OCI-LY1 (cell line): ENCODE results near the gene RSAD1.

Experiments
- H2AFZ ChIP-seq: fragments of 200-600 bp; sonication (generic), shearing (Covaris generic); 2 replicates; pipeline ENCODE4 v1.6.0; 2014; ENCODE audit warnings: antibody characterized with exemption, mild to moderate bottlenecking, low read length
- H3F3A ChIP-seq: fragments of 200-600 bp; sonication (generic), shearing (Covaris generic); 2 replicates; pipeline ENCODE4 v1.6.0; 2014; ENCODE audit warnings: mild to moderate bottlenecking, antibody characterized with exemption, low read length, moderate library complexity; ENCODE audit not compliant: insufficient read depth
- H3K27ac ChIP-seq: fragments of 200-600 bp; sonication (generic); 2 replicates; pipeline ENCODE4 v1.5.1; 2014; ENCODE audit warnings: low read length, mixed run types, mild to moderate bottlenecking, low read depth; ENCODE audit not compliant: poor library complexity, severe bottlenecking
- H3K27me3 ChIP-seq: fragments of 200-600 bp; sonication (generic); 2 replicates; pipeline ENCODE4 v1.6.0; 2014; ENCODE audit warnings: antibody characterized with exemption, mild to moderate bottlenecking, low read length, moderate library complexity; ENCODE audit not compliant: insufficient read depth
- H3K36me3 ChIP-seq: fragments of 200-600 bp; sonication (generic); 2 replicates; pipeline ENCODE4 v1.6.1; 2014; ENCODE audit warnings: mild to moderate bottlenecking, antibody characterized with exemption, low read length, moderate library complexity, mixed read lengths; ENCODE audit not compliant: insufficient read depth
- H3K4me1 ChIP-seq: fragments of 200-600 bp; sonication (generic); 2 replicates; pipeline ENCODE4 v1.5.1; 2014; ENCODE audit warnings: mild to moderate bottlenecking, low read length, moderate library complexity; ENCODE audit not compliant: insufficient read depth, severe bottlenecking
- H3K4me2 ChIP-seq: fragments of 200-600 bp; sonication (generic), shearing (Covaris generic); 2 replicates; pipeline ENCODE4 v1.6.1; 2014; ENCODE audit warnings: low read length
- H3K4me3 ChIP-seq: fragments of 200-600 bp; sonication (generic); 2 replicates; pipeline ENCODE4 v1.5.1; 2014; ENCODE audit warnings: low read length, low read depth, mild to moderate bottlenecking, mixed read lengths; ENCODE audit not compliant: poor library complexity, severe bottlenecking
- H3K79me2 ChIP-seq: fragments of 200-600 bp; shearing (Covaris generic); 2 replicates; pipeline ENCODE4 v1.6.1; 2016; ENCODE audit warnings: mixed run types, low read length, mixed read lengths; ENCODE audit not compliant: insufficient read depth
- H3K9ac ChIP-seq: fragments of 200-600 bp; sonication (generic), shearing (Covaris generic); 2 replicates; pipeline ENCODE4 v1.6.1; 2014; ENCODE audit warnings: mild to moderate bottlenecking, low read length, mixed read lengths
- H3K9me2 ChIP-seq: fragments of 200-600 bp; sonication (generic), shearing (Covaris generic); 2 replicates; pipeline ENCODE4 v1.6.1; 2014; ENCODE audit warnings: low read depth, mild to moderate bottlenecking, low read length, mixed read lengths
- H3K9me3 ChIP-seq: fragments of 200-600 bp; shearing (Covaris generic); 2 replicates; pipeline ENCODE4 v1.6.1; 2014; ENCODE audit warnings: low read length, mixed read lengths
- H4K20me1 ChIP-seq: fragments of 200-600 bp; sonication (generic), shearing (Covaris generic); 2 replicates; pipeline ENCODE4 v1.6.0; 2016; ENCODE audit warnings: mild to moderate bottlenecking, low read length; ENCODE audit not compliant: insufficient read depth
- CTCF ChIP-seq: fragments of 200-600 bp; sonication (generic), shearing (Covaris generic); IDR thresholded peaks from 2 replicates; pipeline ENCODE4 v1.5.1; 2017; ENCODE audit warnings: mild to moderate bottlenecking, antibody characterized with exemption, low read length, moderate library complexity, mixed read lengths
- EZH2 ChIP-seq: fragments of 200-600 bp; sonication (generic), shearing (Covaris generic); IDR thresholded peaks from 2 replicates; pipeline ENCODE4 v1.8.0; 2017; ENCODE audit warnings: borderline replicate concordance, mixed run types, mild to moderate bottlenecking, antibody characterized with exemption, low read length, moderate library complexity, mixed read lengths

RSAD1 gene

GRCh38 chr17:50484386-50485155 is 5.9 kb downstream of the RSAD1 start:
- Histone ChIP-seq H3F3A (no peaks in the 10 kb centered on the region), H3K4me3 (no peak overlapping the region), H3K9me2 (no peaks in the 10 kb centered on the region), H3K4me2 (no peak overlapping the region), H4K20me1 (no peaks in the 10 kb centered on the region), H3K9me3 (no peaks in the 10 kb centered on the region), H3K4me1 (peaks cover 4% of the 10 kb centered on the region), H3K27me3 (no peaks in the 10 kb centered on the region), H2AFZ (no peak overlapping the region), H3K79me2 (no peaks in the 10 kb centered on the region), H3K9ac (no peak overlapping the region), H3K27ac (no peak overlapping the region), H3K36me3 (no peaks in the 10 kb centered on the region)
- TF ChIP-seq CTCF (no peak), EZH2 (no peak)

GRCh38 chr17:50487213-50488096 is 8.8 kb downstream of the RSAD1 start:
- Histone ChIP-seq H3K9me2 (no peaks in the 10 kb centered on the region), H3K9ac (no peak overlapping the region), H3K36me3 (no peaks in the 10 kb centered on the region), H3K4me2 (no peak overlapping the region), H2AFZ (no peak overlapping the region), H3K4me3 (no peak overlapping the region), H3K9me3 (no peaks in the 10 kb centered on the region), H3F3A (no peaks in the 10 kb centered on the region), H3K4me1 (no peaks in the 10 kb centered on the region), H3K27ac (no peak overlapping the region), H4K20me1 (no peaks in the 10 kb centered on the region), H3K79me2 (no peaks in the 10 kb centered on the region), H3K27me3 (no peaks in the 10 kb centered on the region)
- no peak for TF ChIP-seq CTCF
- TF ChIP-seq EZH2: no peak

GRCh38 chr17:50488880-50489279 is 10.2 kb downstream of the RSAD1 start:
- Histone ChIP-seq H4K20me1 (no peaks in the 10 kb centered on the region), H3K27ac (no peak overlapping the region), H3F3A (no peaks in the 10 kb centered on the region), H3K9me2 (no peaks in the 10 kb centered on the region), H3K4me2 (no peak overlapping the region), H3K9me3 (no peaks in the 10 kb centered on the region), H2AFZ (no peak overlapping the region), H3K9ac (no peak overlapping the region), H3K36me3 (no peaks in the 10 kb centered on the region), H3K27me3 (no peaks in the 10 kb centered on the region), H3K79me2 (no peaks in the 10 kb centered on the region), H3K4me3 (no peak overlapping the region), H3K4me1 (no peaks in the 10 kb centered on the region)
- TF ChIP-seq CTCF: no peak
- no peak for TF ChIP-seq EZH2
